ENCODE results near the gene SH3BGRL3.

Gene SH3BGRL3

DNA sequence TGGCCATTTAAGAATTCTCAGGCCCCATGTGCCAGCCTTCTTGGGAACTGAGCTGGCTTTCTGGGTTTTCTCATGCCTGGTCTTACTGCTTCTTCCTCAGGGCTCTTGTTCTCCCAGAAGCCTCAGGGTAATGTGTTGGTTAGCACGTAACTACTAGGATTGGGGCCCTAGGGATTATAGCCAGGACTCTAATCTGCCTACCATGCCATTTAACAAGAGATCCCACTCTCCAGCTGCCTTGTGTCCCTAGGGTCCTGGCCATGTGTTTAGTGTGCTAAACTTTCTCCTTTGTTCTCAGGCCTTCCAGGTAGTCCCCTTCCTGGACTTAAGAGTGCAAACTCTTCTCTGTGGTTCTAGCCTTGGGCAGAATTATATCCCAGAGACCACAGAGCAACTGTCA, 2.2 kb upstream of the SH3BGRL3 start:
- FAIRE-seq (no peak), DNase-seq (ENCODE audit: insufficient read length, low spot score) (no peak)
- TF ChIP-seq, protein P1, sequence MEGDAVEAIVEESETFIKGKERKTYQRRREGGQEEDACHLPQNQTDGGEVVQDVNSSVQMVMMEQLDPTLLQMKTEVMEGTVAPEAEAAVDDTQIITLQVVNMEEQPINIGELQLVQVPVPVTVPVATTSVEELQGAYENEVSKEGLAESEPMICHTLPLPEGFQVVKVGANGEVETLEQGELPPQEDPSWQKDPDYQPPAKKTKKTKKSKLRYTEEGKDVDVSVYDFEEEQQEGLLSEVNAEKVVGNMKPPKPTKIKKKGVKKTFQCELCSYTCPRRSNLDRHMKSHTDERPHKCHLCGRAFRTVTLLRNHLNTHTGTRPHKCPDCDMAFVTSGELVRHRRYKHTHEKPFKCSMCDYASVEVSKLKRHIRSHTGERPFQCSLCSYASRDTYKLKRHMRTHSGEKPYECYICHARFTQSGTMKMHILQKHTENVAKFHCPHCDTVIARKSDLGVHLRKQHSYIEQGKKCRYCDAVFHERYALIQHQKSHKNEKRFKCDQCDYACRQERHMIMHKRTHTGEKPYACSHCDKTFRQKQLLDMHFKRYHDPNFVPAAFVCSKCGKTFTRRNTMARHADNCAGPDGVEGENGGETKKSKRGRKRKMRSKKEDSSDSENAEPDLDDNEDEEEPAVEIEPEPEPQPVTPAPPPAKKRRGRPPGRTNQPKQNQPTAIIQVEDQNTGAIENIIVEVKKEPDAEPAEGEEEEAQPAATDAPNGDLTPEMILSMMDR (IDR thresholded peaks at IDR 0.05; ENCODE audit: insufficient read depth, missing control alignments), result no peak

DNA sequence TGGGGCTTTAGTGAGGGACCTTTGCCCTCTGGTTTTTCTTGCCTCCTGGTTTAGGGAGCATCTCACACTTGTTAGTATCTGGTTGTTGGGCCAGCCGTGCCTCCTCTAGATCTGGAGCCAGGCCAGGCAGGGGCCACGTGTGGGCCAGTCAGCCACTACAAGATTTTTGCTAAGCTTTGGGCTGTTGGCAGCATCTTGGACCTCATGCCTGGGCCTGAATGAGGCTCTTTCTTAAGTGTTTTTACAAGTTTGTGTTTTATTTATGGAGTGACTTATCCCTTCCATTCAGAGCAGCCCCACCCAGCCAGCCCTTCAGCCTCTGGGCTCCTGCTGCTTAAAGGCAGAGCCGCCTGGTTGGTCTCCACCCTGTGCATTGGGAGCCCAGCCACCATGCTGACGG, 1.6 kb upstream of the SH3BGRL3 start:
- no peak for FAIRE-seq

DNA sequence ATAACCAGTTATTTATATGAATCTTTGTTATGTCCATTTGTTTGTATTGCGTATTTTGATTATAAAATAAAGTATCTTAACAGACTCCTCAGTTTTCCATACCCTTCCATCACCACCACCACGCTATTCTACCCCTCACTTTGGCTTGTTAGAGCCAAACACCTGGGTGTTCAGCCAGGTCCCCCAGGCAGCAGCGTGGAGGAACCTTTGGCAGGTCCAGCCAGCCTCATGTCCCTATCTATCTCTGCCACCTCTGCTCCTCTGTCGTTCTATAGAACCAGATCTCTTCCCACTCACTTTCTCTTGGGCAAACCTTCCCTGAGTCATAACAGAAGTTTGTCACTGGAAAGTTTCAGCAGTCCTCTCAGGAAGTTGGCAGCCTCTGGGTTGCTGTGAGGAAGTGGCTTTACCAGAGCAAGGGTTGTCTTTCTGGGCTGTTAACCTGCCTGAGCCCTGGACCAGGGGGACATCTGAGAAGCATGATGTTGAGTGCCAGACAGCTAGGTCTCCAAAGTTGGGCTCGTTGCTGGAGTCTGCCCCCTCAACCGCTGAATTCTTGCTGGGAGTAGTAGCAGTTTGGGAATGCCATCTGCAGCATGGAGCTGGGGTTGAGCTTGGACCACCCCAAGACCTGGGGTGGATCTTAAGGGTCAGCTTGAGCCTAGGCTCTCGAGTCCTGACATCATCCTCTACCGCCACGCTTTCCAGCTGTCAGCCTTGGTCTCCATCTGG, 996 bp upstream of the SH3BGRL3 start:
- FAIRE-seq, result no peak
- DNase-seq (ENCODE audit: insufficient read length, low spot score), result no peak
- TF ChIP-seq, protein P1 (IDR thresholded peaks at IDR 0.05; ENCODE audit: insufficient read depth, missing control alignments), result no peak

More for the DNA sequence above, 1.6 kb upstream of the SH3BGRL3 start:
- TF ChIP-seq, protein P1 (IDR thresholded peaks at IDR 0.05; ENCODE audit: insufficient read depth, missing control alignments), result no peak
- DNase-seq (ENCODE audit: insufficient read length, low spot score), result no peak

DNA sequence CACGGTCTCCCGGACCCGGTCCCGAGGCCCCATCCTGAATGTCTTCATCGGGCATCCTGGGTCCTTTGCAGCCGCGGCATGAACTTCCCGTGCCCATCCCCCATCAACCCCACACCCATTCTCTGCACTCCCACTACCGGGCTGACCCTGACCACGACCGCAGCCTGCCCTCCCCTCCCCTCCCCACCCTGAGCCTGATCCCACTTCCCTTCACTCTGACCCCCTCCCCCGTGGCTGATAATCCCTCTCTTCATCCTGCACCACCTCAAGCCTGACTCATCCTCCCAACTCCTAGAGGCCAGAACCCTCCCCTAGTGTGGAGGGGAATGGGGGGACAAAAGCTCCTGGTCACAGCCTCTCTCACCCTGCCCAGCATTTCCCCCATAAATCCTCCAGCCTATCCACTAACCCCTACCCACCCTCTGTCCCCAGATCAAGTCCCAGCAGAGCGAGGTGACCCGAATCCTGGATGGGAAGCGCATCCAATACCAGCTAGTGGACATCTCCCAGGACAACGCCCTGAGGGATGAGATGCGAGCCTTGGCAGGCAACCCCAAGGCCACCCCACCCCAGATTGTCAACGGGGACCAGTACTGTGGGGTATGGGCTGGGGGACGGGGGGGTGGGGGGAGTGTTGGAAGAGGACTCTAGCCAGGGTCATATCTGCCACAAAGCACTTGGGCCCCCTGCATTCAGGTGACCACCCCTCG, 602 bp downstream of the SH3BGRL3 start:
- DNase-seq (ENCODE audit: insufficient read length, low spot score) (no peak), FAIRE-seq (no peak)

DNA sequence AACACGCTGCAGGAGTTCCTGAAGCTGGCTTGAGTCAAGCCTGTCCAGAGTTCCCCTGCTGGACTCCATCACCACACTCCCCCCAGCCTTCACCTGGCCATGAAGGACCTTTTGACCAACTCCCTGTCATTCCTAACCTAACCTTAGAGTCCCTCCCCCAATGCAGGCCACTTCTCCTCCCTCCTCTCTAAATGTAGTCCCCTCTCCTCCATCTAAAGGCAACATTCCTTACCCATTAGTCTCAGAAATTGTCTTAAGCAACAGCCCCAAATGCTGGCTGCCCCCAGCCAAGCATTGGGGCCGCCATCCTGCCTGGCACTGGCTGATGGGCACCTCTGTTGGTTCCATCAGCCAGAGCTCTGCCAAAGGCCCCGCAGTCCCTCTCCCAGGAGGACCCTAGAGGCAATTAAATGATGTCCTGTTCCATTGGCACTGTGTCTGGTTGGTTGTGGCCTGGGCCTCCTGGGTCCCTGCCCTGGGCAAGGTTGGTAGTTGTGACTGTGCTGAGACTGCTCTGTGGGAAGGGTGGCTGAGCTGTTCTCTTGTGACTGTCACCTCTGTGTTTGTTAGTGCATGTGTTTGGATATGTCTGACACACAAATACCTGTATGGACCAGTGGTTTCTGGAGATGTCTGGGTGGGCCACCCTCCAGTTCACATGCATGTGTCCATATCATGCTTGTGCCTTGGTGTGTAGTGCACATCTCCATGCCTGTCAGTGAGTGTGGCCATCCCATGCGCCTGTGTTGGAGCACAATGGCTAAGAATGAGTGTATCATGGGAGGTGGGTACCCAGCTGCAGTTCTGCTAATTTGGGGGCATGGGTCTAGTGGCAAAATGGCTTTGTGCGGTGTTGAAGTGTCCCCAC, 1.4 kb downstream of the SH3BGRL3 start:
- FAIRE-seq (no peak), DNase-seq (ENCODE audit: insufficient read length, low spot score) (no peak)
- TF ChIP-seq, protein P1 (IDR thresholded peaks at IDR 0.05; ENCODE audit: insufficient read depth, missing control alignments), result no peak

More for the DNA sequence above, 602 bp downstream of the SH3BGRL3 start:
- TF ChIP-seq, protein P1 (IDR thresholded peaks at IDR 0.05; ENCODE audit: insufficient read depth, missing control alignments), result no peak

DNA sequence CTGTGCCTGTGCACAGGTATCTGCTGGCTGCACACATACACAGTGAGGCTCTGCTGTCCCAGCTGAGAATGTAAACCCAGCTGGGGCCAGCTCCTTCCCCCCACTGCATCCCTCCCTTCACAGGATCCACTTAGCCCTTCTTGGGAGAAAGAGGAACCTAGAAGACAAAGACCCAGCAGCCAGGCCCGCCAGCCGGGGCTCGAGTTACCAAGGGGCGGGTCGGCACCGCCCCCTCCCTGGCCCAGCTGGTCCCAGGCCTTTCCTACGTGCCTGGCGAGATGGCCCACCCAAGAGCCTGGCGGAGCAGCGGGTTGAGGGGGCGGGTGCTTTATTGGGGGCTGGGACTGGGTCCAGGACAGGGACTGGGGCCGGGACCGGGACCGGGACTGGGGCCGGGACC, 2.1 kb downstream of the SH3BGRL3 start:
- DNase-seq (ENCODE audit: insufficient read length, low spot score) (no peak), FAIRE-seq (no peak)
- TF ChIP-seq, protein P1 (IDR thresholded peaks at IDR 0.05; ENCODE audit: insufficient read depth, missing control alignments), result no peak
